HG03432 (cell line): Measurements from ENCODE around the gene PTPN3.
"Not testable (repeated sequence)": the region's sequence is repeated elsewhere in the genome, so short reads cannot be mapped to it uniquely, and the experiment has no call there.

Source experiments
- ATAC-seq: cut with Tn5 transposase; IDR thresholded peaks from one replicate; pipeline ENCODE4 v1.9.1; 2021; ENCODE audit warnings: mild to moderate bottlenecking, moderate library complexity; ENCODE audit not compliant: unreplicated experiment

PTPN3 gene

DNA sequence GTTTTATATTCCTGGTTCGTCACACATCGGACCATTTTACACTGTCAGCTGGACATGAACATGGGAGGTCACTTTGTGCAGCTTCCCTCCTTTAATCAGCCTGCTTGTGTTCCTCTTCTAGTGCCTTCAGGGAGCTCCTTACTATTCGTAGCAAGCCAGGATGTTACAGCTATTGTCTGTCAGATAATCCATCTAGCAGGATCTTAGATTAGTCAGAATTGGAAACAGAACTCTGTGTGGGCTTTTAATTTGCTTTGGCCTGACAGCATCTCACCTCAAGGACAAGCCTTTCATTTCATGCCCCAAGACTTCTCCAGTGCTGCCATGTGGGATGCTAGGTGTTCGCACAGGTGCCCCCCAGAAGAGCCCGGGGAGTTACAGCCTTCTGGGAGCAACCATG lies 147.1 kb downstream of the PTPN3 start:
- ATAC-seq: no peak

DNA sequence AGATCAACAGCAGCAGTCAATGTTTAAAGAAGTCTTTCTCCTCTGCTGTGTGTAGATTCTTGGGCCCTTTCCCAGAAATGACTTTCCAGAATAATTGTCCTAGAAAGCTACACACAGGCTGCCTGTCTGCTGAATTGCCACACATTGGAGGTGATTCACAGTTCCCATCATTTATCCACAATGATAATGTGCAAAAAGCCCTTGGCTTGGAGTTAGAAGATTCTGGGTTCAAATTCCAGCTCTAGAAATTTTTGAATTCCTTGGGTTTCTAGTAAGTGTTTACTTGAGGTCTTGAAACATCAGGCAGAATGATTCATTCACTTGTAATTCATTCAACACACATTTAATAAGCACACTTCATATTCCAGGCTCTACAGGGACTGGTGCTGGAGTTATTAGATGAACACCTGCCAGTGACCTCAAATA lies 148.7 kb downstream of the PTPN3 start:
- no peak for ATAC-seq

- peak; percentile 69 for ATAC-seq
These were observed 151.2 kb downstream of the PTPN3 start for GRCh38 chr9:109346904-109347303.

- ATAC-seq: no peak
These were observed 153.2 kb downstream of the PTPN3 start for GRCh38 chr9:109344866-109345265.

GRCh38 chr9:109342878-109343277 lies 155.2 kb downstream of the PTPN3 start:
- no peak for ATAC-seq

- ATAC-seq: no peak
These were observed 156.5 kb downstream of the PTPN3 start for GRCh38 chr9:109341561-109341960.

DNA sequence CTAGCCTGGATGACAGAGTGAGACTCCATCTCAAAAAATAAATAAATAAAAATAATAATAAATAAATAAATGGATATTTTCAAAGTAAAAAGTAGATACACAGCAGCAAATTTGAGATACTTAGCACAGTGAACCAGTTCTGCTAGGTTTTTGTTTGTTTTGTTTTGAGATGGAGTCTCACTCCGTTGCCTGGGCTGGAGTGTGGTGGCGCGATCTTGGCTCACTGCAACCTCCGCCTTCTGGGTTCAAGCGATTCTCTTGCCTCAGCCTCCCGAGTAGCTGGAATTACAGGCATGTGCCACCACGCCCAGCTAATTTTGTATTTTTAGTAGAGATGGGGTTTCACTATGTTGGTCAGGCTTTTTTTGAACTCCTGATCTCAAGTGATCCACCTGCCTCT lies 157.1 kb downstream of the PTPN3 start:
- ATAC-seq: not testable (repeated sequence)

- no peak for ATAC-seq
These were observed 161.7 kb downstream of the PTPN3 start for GRCh38 chr9:109336409-109336808.

- ATAC-seq: no peak
These were observed 162.2 kb downstream of the PTPN3 start for GRCh38 chr9:109335929-109336328.

DNA sequence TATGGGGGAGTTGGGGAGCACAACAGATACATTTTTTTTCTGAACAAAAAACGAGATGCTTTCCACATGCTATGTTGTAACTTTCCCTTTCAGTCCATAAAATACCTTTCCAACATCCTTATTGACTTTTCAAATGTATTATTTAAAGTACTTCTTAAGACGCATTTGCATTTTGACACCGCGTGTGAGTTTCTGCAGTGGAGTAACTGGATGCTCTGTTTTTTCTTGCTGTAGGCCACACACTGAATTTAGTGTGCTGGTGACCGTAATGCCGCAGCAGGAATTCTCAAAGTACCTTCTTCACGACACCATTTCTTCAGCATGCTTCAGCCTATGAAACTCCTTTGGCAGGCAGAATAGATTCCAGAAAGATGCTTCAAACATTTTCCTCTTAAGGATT lies 163.0 kb downstream of the PTPN3 start:
- no peak for ATAC-seq

DNA sequence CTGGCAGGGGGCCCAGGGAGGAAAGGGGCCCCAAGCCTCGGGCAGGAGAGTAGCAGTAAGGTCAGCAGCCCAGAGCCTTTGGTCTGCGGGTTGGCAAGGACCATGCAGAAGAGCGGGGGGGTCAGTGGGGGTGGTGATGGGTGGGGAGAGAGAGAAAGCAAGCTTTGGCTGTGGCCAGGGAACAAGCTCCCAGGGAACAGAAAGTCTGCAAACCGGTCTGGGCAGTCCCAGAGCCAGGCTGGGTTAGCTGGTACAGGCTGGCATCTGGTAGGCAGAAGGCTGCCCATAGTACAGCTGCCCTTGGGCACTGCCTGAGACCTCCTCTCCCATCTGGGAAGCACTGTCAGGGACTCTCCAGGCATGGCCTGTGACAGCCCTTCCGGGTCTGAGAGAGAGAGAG lies 166.8 kb downstream of the PTPN3 start:
- ATAC-seq: no peak

DNA sequence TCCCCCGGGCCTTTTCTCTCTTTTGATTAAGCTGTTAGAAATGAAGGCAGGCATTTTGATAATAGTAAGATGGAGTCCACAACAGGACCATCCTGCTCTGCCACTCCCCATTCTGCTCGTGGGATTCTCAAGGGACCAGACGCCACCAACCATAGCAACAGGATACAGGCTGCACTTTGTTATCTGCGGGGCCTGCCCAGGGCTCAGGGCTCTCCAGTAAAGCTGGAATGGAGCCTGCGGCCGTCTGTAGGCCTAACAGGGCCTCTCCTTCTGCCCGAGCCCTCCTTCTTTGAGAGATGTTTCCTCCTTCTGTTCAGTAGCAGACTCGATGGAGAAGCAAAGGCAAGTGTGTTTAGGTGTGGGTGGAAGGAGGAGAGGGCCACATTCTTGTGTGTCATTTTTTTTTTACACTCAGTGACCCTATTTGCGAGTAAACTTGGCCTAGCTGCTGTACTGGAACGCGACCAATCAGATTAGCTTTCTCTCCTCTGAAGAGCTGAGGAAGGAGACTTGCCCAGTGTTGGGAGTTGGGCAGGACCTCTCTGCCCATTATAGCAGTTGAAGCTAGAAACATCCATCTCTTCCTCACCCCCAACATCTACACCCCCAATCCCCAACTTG lies 168.4 kb downstream of the PTPN3 start:
- no peak for ATAC-seq

DNA sequence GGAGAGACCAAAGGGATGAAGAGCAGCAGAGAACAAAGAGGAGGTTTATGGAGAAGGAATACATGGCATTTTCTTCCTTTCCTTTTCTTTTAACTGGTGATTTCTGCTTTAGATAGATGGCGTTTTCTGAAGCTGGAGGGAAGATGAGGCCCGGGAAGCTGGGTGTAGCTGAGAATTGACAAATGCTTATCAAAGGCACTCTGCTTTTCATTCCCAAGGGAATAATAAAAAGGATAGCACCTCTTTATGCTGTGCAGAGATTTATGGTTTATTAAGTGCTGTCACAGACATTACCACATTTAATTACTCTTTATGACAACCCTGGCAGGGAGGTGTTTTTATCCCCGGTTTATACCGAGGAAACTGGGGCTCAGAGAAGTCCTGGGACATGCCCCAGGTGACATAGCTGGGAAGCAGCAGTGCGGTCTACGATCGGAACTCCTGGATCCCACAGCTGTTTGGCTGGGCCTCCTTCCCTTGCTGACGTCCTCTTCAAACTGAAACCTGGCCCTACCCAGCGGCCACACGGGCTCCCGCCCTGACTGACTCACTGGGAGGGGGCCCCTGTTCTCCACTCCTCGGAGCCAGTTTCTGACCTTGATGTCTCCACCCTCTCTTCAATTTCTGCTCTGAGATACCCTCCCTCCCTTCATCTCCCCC lies 169.0 kb downstream of the PTPN3 start:
- no peak for ATAC-seq
